ENCODE data around the gene MAP7D2. TPM values are rescaled to one million over a fixed set of nuclear protein-coding genes. Genes with fewer than 3 reads are reported as not detected.

The MAP7D2 gene
- polyA plus RNA-seq, 1 experiment: 0.27 TPM

DNA sequence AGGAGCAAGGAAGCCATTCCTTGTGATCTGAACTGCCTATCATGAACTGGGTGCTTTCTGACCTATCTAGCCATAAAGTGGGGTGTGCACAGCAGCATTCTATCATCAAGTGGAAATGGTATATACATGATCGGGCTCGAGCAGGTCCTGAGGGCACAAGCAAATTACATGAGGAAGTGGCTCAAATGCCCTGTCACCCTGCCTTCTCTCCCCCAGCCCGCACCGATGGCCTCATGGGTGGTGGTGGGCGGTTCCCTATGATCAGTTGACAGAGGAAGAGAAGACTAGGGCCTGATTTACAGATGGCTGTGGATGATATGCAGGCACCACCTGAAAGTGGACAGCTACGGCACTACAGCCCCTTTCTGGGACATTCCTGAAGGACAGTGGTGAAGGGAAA is 79.5 kb downstream of the MAP7D2 start:
- no peak for TF ChIP-seq CTCF (IDR thresholded peaks at IDR 0.05; ENCODE audit: low read depth, low read length)
- ChIA-PET POLR2A (no interaction called here), CTCF (no interaction called here)
- H3K27ac ChIP-seq (ENCODE audit: low read depth, low read length): no peak overlapping the region
- H3K9me3 ChIP-seq (ENCODE audit: control insufficient read depth, insufficient read depth, low read length): no peaks in the 10 kb centered on the region
- DNase-seq (ENCODE audit: low read depth, low spot score): no peak
- no peaks in the 10 kb centered on the region for H3K27me3 ChIP-seq (ENCODE audit: control insufficient read depth, insufficient read depth, low read length)
- no peak overlapping the region for H3K4me3 ChIP-seq (ENCODE audit: low read depth, low read length)

GRCh38 chrX:20032201-20032600 is 84.5 kb downstream of the MAP7D2 start:
- H3K9me3 ChIP-seq (ENCODE audit: control insufficient read depth, insufficient read depth, low read length): no peaks in the 10 kb centered on the region
- H3K27me3 ChIP-seq (ENCODE audit: control insufficient read depth, insufficient read depth, low read length): no peaks in the 10 kb centered on the region
- POLR2A ChIA-PET: no interaction called here
- no peak for DNase-seq (ENCODE audit: low read depth, low spot score)
- no peak overlapping the region for H3K27ac ChIP-seq (ENCODE audit: low read depth, low read length)
- CTCF ChIA-PET: no interaction called here
- TF ChIP-seq CTCF (IDR thresholded peaks at IDR 0.05; ENCODE audit: low read depth, low read length): no peak
- H3K4me3 ChIP-seq (ENCODE audit: low read depth, low read length): no peak overlapping the region

GRCh38 chrX:20029728-20030127 is 87.0 kb downstream of the MAP7D2 start:
- Histone ChIP-seq H3K9me3 (ENCODE audit: control insufficient read depth, insufficient read depth, low read length) (no peaks in the 10 kb centered on the region), H3K4me3 (ENCODE audit: low read depth, low read length) (no peak overlapping the region), H3K27me3 (ENCODE audit: control insufficient read depth, insufficient read depth, low read length) (no peaks in the 10 kb centered on the region), H3K27ac (ENCODE audit: low read depth, low read length) (no peak overlapping the region)
- POLR2A ChIA-PET: no interaction called here
- CTCF ChIA-PET: no interaction called here
- no peak for DNase-seq (ENCODE audit: low read depth, low spot score)
- TF ChIP-seq CTCF (IDR thresholded peaks at IDR 0.05; ENCODE audit: low read depth, low read length): no peak

GRCh38 chrX:20028588-20028987 is 88.1 kb downstream of the MAP7D2 start:
- POLR2A ChIA-PET: no interaction called here
- Histone ChIP-seq H3K27me3 (ENCODE audit: control insufficient read depth, insufficient read depth, low read length) (no peaks in the 10 kb centered on the region), H3K4me3 (ENCODE audit: low read depth, low read length) (no peak overlapping the region), H3K9me3 (ENCODE audit: control insufficient read depth, insufficient read depth, low read length) (no peaks in the 10 kb centered on the region), H3K27ac (ENCODE audit: low read depth, low read length) (no peak overlapping the region)
- CTCF ChIA-PET: no interaction called here
- TF ChIP-seq CTCF (IDR thresholded peaks at IDR 0.05; ENCODE audit: low read depth, low read length): no peak
- DNase-seq (ENCODE audit: low read depth, low spot score): no peak

DNA sequence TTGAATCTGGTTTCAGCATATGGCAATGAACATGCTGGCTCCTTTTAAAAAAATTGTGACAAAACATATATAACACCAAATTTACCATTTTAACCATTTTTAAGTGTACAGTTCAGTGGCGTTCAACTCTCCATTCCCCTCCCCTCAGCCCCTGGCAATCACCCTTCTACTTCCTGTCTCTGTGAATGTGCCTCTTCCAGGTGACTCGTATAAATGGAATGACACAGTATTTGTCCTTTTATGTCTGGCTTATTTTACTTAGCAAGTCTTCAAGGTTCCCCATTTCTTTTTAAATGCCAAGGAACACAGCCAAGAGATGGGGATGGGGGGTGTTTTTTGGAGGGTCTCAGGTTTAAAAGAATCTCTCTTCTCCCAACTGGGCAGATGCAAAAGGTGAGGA is 90.4 kb downstream of the MAP7D2 start:
- no peaks in the 10 kb centered on the region for H3K27me3 ChIP-seq (ENCODE audit: control insufficient read depth, insufficient read depth, low read length)
- no peak overlapping the region for H3K4me3 ChIP-seq (ENCODE audit: low read depth, low read length)
- no peak overlapping the region for H3K27ac ChIP-seq (ENCODE audit: low read depth, low read length)
- POLR2A ChIA-PET: no interaction called here
- DNase-seq (ENCODE audit: low read depth, low spot score): peak; percentile 1
- CTCF ChIA-PET: no interaction called here
- no peak for TF ChIP-seq CTCF (IDR thresholded peaks at IDR 0.05; ENCODE audit: low read depth, low read length)
- H3K9me3 ChIP-seq (ENCODE audit: control insufficient read depth, insufficient read depth, low read length): no peaks in the 10 kb centered on the region

All from AG04450 (cell line).